Small intestine (tissue), 7 donors: ENCODE data around the gene FAM170B. TPM values are rescaled to one million over a fixed set of nuclear protein-coding genes. Genes with fewer than 3 reads are reported as not detected.

Experiments used
- DNase-seq, 2 donors: peaks; one replicate each; pipeline versions ENCODE4 v3.0.0 to v3.0.0-alpha.2; 2013
- FAIRE-seq: peaks from 2 replicates; lab custom pipeline; 2012; peaks lifted over from hg19 to GRCh38; lab: Jason Lieb, UNC
- H3K27ac ChIP-seq, 3 donors: one replicate each; pipeline ENCODE4 v1.5.1; 2013; ENCODE audit warnings: low read length in 2 of 3, mild to moderate bottlenecking in 2 of 3, control low read depth in 1 of 3, inconsistent platforms in 1 of 3, low read depth in 1 of 3, moderate library complexity in 1 of 3
- H3K27me3 ChIP-seq, 3 donors: one replicate each; pipeline ENCODE4 v1.6.1; 2013; ENCODE audit warnings: low read length in 3 of 3, inconsistent platforms in 1 of 3; ENCODE audit not compliant: control insufficient read depth in 3 of 3, insufficient read depth in 3 of 3
- H3K36me3 ChIP-seq, 3 donors: one replicate each; pipeline ENCODE4 v1.6.1; 2013; ENCODE audit warnings: low read length in 3 of 3, inconsistent platforms in 1 of 3, low read depth in 1 of 3, mild to moderate bottlenecking in 1 of 3, moderate library complexity in 1 of 3; ENCODE audit not compliant: control insufficient read depth in 3 of 3, insufficient read depth in 2 of 3
- H3K4me1 ChIP-seq, 3 donors: one replicate each; pipeline ENCODE4 v1.6.1; 2013; ENCODE audit warnings: low read length in 2 of 3, inconsistent platforms in 1 of 3, low read depth in 1 of 3, mild to moderate bottlenecking in 1 of 3, moderate library complexity in 1 of 3; ENCODE audit not compliant: control insufficient read depth in 3 of 3, insufficient read depth in 2 of 3
- H3K4me3 ChIP-seq, 3 donors: one replicate each; pipeline ENCODE4 v1.5.1; 2013; ENCODE audit warnings: low read length in 3 of 3, control low read depth in 1 of 3, inconsistent platforms in 1 of 3, low read depth in 1 of 3, mild to moderate bottlenecking in 1 of 3, moderate library complexity in 1 of 3
- H3K9me3 ChIP-seq, 2 donors: one replicate each; pipeline ENCODE4 v1.6.1; 2013; ENCODE audit warnings: low read depth in 1 of 2, low read length in 1 of 2; ENCODE audit not compliant: control insufficient read depth in 2 of 2, insufficient read depth in 1 of 2
- WGBS, 3 donors: extraction: QIAGEN DNeasy Blood & Tissue Kit; methylation state at CpG; one replicate each; pipeline ENCODE4 v1.1.7; 2013; 5-methylcytosine and 5-hydroxymethylcytosine counted together
- polyA plus RNA-seq, 4 donors: library from polyadenylated mRNA; stranded (reverse) in 3 of 4; unstranded in 1 of 4; fragments of 200-250 nt in 3 of 4; fragments of 120-200 nt in 1 of 4; gene quantifications; one replicate each; pipeline versions ENCODE4 v1.2.1 to v1.2.3, GENCODE V29; 2013
- donor health status: healthy with polysubstance abuse.
- donor health status: control.
- donor health status: control.
- donor health status: Bipolar disorder and iron deficiency.
- donor health status: healthy.

FAM170B gene
- polyA plus RNA-seq, 4 donors = not detected

DNA sequence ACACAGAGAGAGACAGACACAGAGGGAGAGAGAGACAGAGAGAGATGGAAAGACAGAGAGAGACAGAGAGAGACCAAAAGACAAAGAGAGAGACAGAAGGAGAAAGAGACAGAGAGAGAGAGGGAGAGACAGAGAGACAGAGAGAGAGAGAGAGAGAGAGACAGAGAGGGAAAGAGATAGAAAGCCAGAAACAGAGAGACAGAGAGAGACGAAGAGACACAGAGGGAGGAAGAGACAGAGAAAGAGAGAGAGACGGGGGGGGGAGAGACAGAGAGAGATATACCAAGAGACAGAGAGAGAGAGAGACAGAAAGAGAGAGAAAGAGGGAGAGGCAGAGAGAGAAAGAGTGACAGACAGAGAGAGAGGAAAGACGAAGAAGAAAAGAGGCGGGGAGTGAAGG, 28.7 kb downstream of the FAM170B start:
- WGBS, 3 donors = 74 to 87% (median 81%) methylated on average over 4 of the region's 4 CpGs
- Histone ChIP-seq H3K4me1 (no peaks in the 10 kb centered on the region), H3K27ac (no peak overlapping the region), H3K27me3 (no peaks in the 10 kb centered on the region), H3K36me3 (peaks cover 0 to 5% (median 0%) of the 10 kb centered on the region in 3 donors), H3K4me3 (no peak overlapping the region), H3K9me3 (no peaks in the 10 kb centered on the region)
- no peak for FAIRE-seq
- no peak for DNase-seq

- H3K9me3 ChIP-seq = no peaks in the 10 kb centered on the region
- no peaks in the 10 kb centered on the region for H3K4me1 ChIP-seq
- FAIRE-seq (no peak), DNase-seq (no peak)
- H3K4me3 ChIP-seq = no peak overlapping the region
- 73 to 90% (median 73%) methylated on average over 5 of the region's 5 CpGs for WGBS, 3 donors
- no peaks in the 10 kb centered on the region for H3K27me3 ChIP-seq
- H3K27ac ChIP-seq = no peak overlapping the region
- peaks cover 0 to 5% (median 0%) of the 10 kb centered on the region in 3 donors for H3K36me3 ChIP-seq
Measured at GRCh38 chr10:49104323-49104722, 29.5 kb downstream of the FAM170B start.

DNA sequence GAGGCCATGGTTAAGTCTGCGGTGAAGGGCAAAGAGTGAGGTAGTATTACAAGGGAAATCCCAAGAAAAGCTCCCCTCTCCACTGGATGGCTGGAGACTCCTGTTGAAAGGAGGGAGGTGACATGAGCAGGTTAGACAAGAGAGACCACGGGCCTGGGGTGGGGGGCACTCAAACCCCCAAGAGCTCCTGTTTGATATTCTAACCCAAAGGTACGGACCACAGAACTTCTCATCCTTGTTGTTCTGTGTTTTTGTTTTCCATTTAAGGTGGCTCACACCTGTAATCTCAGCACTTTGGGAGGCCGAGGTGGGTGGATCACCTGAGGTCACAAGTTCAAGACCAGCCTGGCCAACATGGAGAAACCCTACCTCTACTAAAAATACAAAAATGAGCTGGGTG, 30.1 kb downstream of the FAM170B start:
- FAIRE-seq = no peak
- H3K36me3 ChIP-seq = peaks cover 0 to 5% (median 0%) of the 10 kb centered on the region in 3 donors
- 73 to 88% (median 78%) methylated on average over 4 of the region's 4 CpGs for WGBS, 3 donors
- H3K4me3 ChIP-seq = no peak overlapping the region
- no peak overlapping the region for H3K27ac ChIP-seq
- H3K4me1 ChIP-seq = no peaks in the 10 kb centered on the region
- no peak for DNase-seq
- no peaks in the 10 kb centered on the region for H3K9me3 ChIP-seq
- no peaks in the 10 kb centered on the region for H3K27me3 ChIP-seq

GRCh38 chr10:49099046-49099445, 34.8 kb downstream of the FAM170B start:
- WGBS, 3 donors = 68 to 80% (median 78%) methylated on average over 8 of the region's 8 CpGs
- FAIRE-seq (no peak), DNase-seq (no peak)
- no peak overlapping the region for H3K27ac ChIP-seq
- no peaks in the 10 kb centered on the region for H3K27me3 ChIP-seq
- peaks cover 0 to 3% of the 10 kb centered on the region in 2 donors for H3K9me3 ChIP-seq
- peaks cover 0 to 3% (median 0%) of the 10 kb centered on the region in 3 donors for H3K36me3 ChIP-seq
- no peak overlapping the region for H3K4me3 ChIP-seq
- H3K4me1 ChIP-seq = no peaks in the 10 kb centered on the region

- DNase-seq (no peak), FAIRE-seq (no peak)
- peaks cover 0 to 3% (median 0%) of the 10 kb centered on the region in 3 donors for H3K36me3 ChIP-seq
- H3K4me3 ChIP-seq = no peak overlapping the region
- H3K27ac ChIP-seq = no peak overlapping the region
- peaks cover 0 to 3% of the 10 kb centered on the region in 2 donors for H3K9me3 ChIP-seq
- WGBS, 3 donors = 79 to 87% (median 83%) methylated on average over 8 of the region's 8 CpGs
- no peaks in the 10 kb centered on the region for H3K27me3 ChIP-seq
- no peaks in the 10 kb centered on the region for H3K4me1 ChIP-seq
Measured at GRCh38 chr10:49096890-49097445, 36.9 kb downstream of the FAM170B start.

GRCh38 chr10:49094646-49095045, 39.2 kb downstream of the FAM170B start:
- Histone ChIP-seq H3K4me3 (no peak overlapping the region), H3K36me3 (peaks cover 0 to 3% (median 0%) of the 10 kb centered on the region in 3 donors), H3K4me1 (no peaks in the 10 kb centered on the region), H3K9me3 (peaks cover 0 to 3% of the 10 kb centered on the region in 2 donors), H3K27me3 (no peaks in the 10 kb centered on the region), H3K27ac (no peak overlapping the region)
- DNase-seq (no peak), FAIRE-seq (no peak)
- WGBS, 3 donors = 62 to 76% (median 74%) methylated on average over 4 of the region's 4 CpGs

GRCh38 chr10:49093922-49094321, 39.9 kb downstream of the FAM170B start:
- H3K4me3 ChIP-seq = no peak overlapping the region
- H3K27ac ChIP-seq = no peak overlapping the region
- no peaks in the 10 kb centered on the region for H3K27me3 ChIP-seq
- FAIRE-seq (no peak), DNase-seq (no peak)
- H3K9me3 ChIP-seq = peaks cover 0 to 3% of the 10 kb centered on the region in 2 donors
- no peaks in the 10 kb centered on the region for H3K4me1 ChIP-seq
- WGBS, 3 donors = 84 to 95% (median 91%) methylated on average over 10 of the region's 10 CpGs
- H3K36me3 ChIP-seq = peaks cover 0 to 3% (median 0%) of the 10 kb centered on the region in 3 donors

DNA sequence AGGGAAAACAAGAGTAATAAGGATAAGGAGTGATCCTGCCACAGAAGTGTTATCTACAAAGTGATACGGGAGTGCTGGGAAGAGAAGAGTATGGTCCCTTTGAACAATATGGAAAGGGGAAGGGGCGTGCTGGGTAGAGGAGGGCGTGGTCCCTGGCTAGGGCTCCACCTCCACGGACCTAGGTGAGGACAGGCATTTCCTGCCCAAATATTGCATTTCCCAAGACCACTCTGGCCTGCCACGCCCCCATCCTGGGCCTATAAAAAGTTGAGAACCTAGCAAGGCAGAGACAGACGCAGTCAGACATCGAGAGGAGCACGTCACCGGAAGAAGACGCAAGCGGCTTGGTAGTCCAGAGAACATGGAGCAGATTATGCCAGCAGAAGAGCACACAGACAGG, 41.3 kb downstream of the FAM170B start:
- no peak for FAIRE-seq

More for the DNA sequence above, 41.3 kb downstream of the FAM170B start:
- no peaks in the 10 kb centered on the region for H3K4me1 ChIP-seq
- no peak overlapping the region for H3K27ac ChIP-seq
- 77 to 87% (median 80%) methylated on average over 11 of the region's 11 CpGs for WGBS, 3 donors
- no peak for DNase-seq
- peaks cover 0 to 4% of the 10 kb centered on the region in 2 donors for H3K9me3 ChIP-seq
- H3K4me3 ChIP-seq = no peak overlapping the region
- H3K27me3 ChIP-seq = no peaks in the 10 kb centered on the region
- H3K36me3 ChIP-seq = peaks cover 0 to 3% (median 0%) of the 10 kb centered on the region in 3 donors
